HepG2 (cell line): Measurements from ENCODE around the gene ANXA2. TPM values are rescaled to one million over a fixed set of nuclear protein-coding genes. Genes with fewer than 3 reads are reported as not detected.

Experiments used
- CHD2 ChIP-seq: IDR thresholded peaks from 2 replicates; pipeline ENCODE4 v1.6.1; 2011; ENCODE audit warnings: low read depth, low read length, improper control_type of control experiment
- FOXC1 ChIP-seq: sonication (generic); formaldehyde crosslinking; IDR thresholded peaks from 2 replicates; pipeline ENCODE4 v1.8.0; 2022; ENCODE audit warnings: mild to moderate bottlenecking, missing genetic modification reagents, borderline replicate concordance
- FOXO4 ChIP-seq: sonication (generic); formaldehyde crosslinking; conservative IDR thresholded peaks from 2 replicates; pipeline ENCODE4 v1.8.1; 2023; ENCODE audit warnings: missing genetic modification reagents
- HOMEZ ChIP-seq: IDR thresholded peaks from 2 replicates; pipeline ENCODE4 v1.6.1; 2016; ENCODE audit warnings: low read depth
- MATR3 ChIP-seq: sonication (generic); formaldehyde crosslinking; IDR thresholded peaks from 2 replicates; pipeline ENCODE4 v1.4.0; 2020; ENCODE audit warnings: missing genetic modification reagents
- MXD4 ChIP-seq: IDR thresholded peaks from 2 replicates; pipeline ENCODE4 v1.6.1; 2016; ENCODE audit warnings: mild to moderate bottlenecking, missing biosample characterization, missing genetic modification reagents
- NKX3-1 ChIP-seq: sonication (generic); formaldehyde crosslinking; IDR thresholded peaks from 2 replicates; pipeline ENCODE4 v1.5.0; 2020; ENCODE audit warnings: missing genetic modification reagents
- SOX6 ChIP-seq, 2 experiments: fragments of 450-650 bp in 1 of 2; sonication (generic) in 1 of 2; formaldehyde crosslinking in 1 of 2; IDR thresholded peaks; 2 replicates each; pipeline versions ENCODE4 v1.4.0 to v1.6.1; 2017 to 2020; ENCODE audit warnings: antibody characterized with exemption in 1 of 2, mild to moderate bottlenecking in 1 of 2, missing genetic modification reagents in 1 of 2
- SP4 ChIP-seq: sonication (generic); formaldehyde crosslinking; IDR thresholded peaks from 2 replicates; pipeline ENCODE4 v1.8.1; 2023; ENCODE audit warnings: mild to moderate bottlenecking, missing genetic modification reagents
- TAF15 ChIP-seq: fragments of 200-400 bp; formaldehyde crosslinking; IDR thresholded peaks from one replicate; pipeline ENCODE4 v1.6.1; 2018; ENCODE audit warnings: mild to moderate bottlenecking, low read depth, low read length; ENCODE audit not compliant: poor library complexity, severe bottlenecking
- ZBTB37 ChIP-seq: sonication (generic); formaldehyde crosslinking; IDR thresholded peaks from 2 replicates; pipeline ENCODE4 v1.4.0; 2020; ENCODE audit warnings: mild to moderate bottlenecking, missing genetic modification reagents
- ZNF136 ChIP-seq: sonication (generic); formaldehyde crosslinking; IDR thresholded peaks from 2 replicates; pipeline ENCODE4 v1.8.1; 2022; ENCODE audit warnings: low read depth, mild to moderate bottlenecking, moderate library complexity, missing genetic modification reagents
- ZNF232 ChIP-seq: sonication (generic); formaldehyde crosslinking; IDR thresholded peaks from 2 replicates; pipeline ENCODE4 v1.4.0; 2020; ENCODE audit warnings: missing genetic modification reagents, borderline replicate concordance
- ZNF564 ChIP-seq: sonication (generic); formaldehyde crosslinking; IDR thresholded peaks from 2 replicates; pipeline ENCODE4 v1.8.1; 2023; ENCODE audit warnings: mild to moderate bottlenecking, missing genetic modification reagents
- ZNF614 ChIP-seq: IDR thresholded peaks from 2 replicates; pipeline ENCODE4 v1.6.1; 2018; ENCODE audit warnings: missing biosample characterization, missing genetic modification reagents, inconsistent platforms, borderline replicate concordance
- ZNF619 ChIP-seq: sonication (generic); formaldehyde crosslinking; IDR thresholded peaks from 2 replicates; pipeline ENCODE4 v1.4.0; 2020; ENCODE audit warnings: mild to moderate bottlenecking, missing genetic modification reagents
- ZNF709 ChIP-seq: sonication (generic); formaldehyde crosslinking; IDR thresholded peaks from 2 replicates; pipeline ENCODE4 v1.5.0; 2020; ENCODE audit warnings: mild to moderate bottlenecking, missing genetic modification reagents
- ZNF713 ChIP-seq: sonication (generic); formaldehyde crosslinking; IDR thresholded peaks from 2 replicates; pipeline ENCODE4 v1.4.0; 2020; ENCODE audit warnings: mild to moderate bottlenecking, missing genetic modification reagents
- ZNF772 ChIP-seq: sonication (generic); formaldehyde crosslinking; IDR thresholded peaks from 2 replicates; pipeline ENCODE4 v1.5.0; 2020; ENCODE audit warnings: mild to moderate bottlenecking, missing genetic modification reagents
- ZSCAN21 ChIP-seq: sonication (generic); formaldehyde crosslinking; IDR thresholded peaks from 2 replicates; pipeline ENCODE4 v1.8.0; 2022; ENCODE audit warnings: mild to moderate bottlenecking, missing genetic modification reagents, moderate library complexity, borderline replicate concordance
- polyA plus RNA-seq, 8 experiments: library from polyadenylated mRNA; depleted of rRNA in 3 of 8; stranded (reverse) in 7 of 8; unstranded in 1 of 8; fragments of >200 nt; fragmentation: Illumina TruSeq in 4 of 8; extraction: Trizol in 4 of 8; gene quantifications; 2 replicates each; pipeline versions ENCODE4 v1.2.1 to v1.2.3, GENCODE V29; 2011 to 2016; ENCODE audit warnings: low read depth in 4 of 8, missing spikeins in 1 of 8, mixed read lengths in 1 of 8; ENCODE audit not compliant: insufficient read depth in 1 of 8
- total RNA-seq, 5 experiments: library from RNA; depleted of rRNA; stranded (reverse); fragments of >200 nt; fragmentation: Illumina TruSeq; extraction: Trizol; gene quantifications; 2 replicates each; pipeline ENCODE4 v1.2.3, GENCODE V29; 2016; ENCODE audit warnings: low read depth in 1 of 5
- TF ChIP-seq, protein P1 (sequence below): sonication (generic); formaldehyde crosslinking; IDR thresholded peaks from 2 replicates; pipeline ENCODE4 v1.4.0; 2020; ENCODE audit warnings: missing genetic modification reagents, borderline replicate concordance

ANXA2 gene
- total and polyA plus RNA-seq, 2 of the 13 experiments (the other 11 are each of a cell fraction or from before 2014, with no cell fraction given) = 196 to 613 TPM

- TF ChIP-seq ZSCAN21 (CRISPR knock-in tag) = no peak
- TF ChIP-seq SP4 = no peak
- no peak for TF ChIP-seq ZNF136 (CRISPR knock-in tag)
- no peak for TF ChIP-seq MXD4 (CRISPR knock-in tag)
- no peak for TF ChIP-seq FOXC1 (CRISPR knock-in tag)
- 0 out of 2 replicates have a peak, but pooled peaks have one; percentile 19 for TF ChIP-seq ZNF614 (CRISPR knock-in tag)
- TF ChIP-seq ZNF709 (CRISPR knock-in tag) = no peak
- TF ChIP-seq ZNF564 (CRISPR knock-in tag) = no peak
- TF ChIP-seq ZNF713 (CRISPR knock-in tag) = no peak
- TF ChIP-seq NKX3-1 = no peak
- TF ChIP-seq SOX6 (IDR thresholded peaks at IDR 0.05) = no peak
- TF ChIP-seq SOX6 (CRISPR knock-in tag; IDR thresholded peaks at IDR 0.05) = no peak
- TF ChIP-seq ZNF619 (CRISPR knock-in tag) = no peak
- no peak for TF ChIP-seq ZBTB37 (CRISPR knock-in tag)
- no peak for TF ChIP-seq FOXO4 (CRISPR knock-in tag)
- TF ChIP-seq MATR3 (CRISPR knock-in tag) = no peak
- TF ChIP-seq CHD2 = no peak
- TF ChIP-seq, protein P1, sequence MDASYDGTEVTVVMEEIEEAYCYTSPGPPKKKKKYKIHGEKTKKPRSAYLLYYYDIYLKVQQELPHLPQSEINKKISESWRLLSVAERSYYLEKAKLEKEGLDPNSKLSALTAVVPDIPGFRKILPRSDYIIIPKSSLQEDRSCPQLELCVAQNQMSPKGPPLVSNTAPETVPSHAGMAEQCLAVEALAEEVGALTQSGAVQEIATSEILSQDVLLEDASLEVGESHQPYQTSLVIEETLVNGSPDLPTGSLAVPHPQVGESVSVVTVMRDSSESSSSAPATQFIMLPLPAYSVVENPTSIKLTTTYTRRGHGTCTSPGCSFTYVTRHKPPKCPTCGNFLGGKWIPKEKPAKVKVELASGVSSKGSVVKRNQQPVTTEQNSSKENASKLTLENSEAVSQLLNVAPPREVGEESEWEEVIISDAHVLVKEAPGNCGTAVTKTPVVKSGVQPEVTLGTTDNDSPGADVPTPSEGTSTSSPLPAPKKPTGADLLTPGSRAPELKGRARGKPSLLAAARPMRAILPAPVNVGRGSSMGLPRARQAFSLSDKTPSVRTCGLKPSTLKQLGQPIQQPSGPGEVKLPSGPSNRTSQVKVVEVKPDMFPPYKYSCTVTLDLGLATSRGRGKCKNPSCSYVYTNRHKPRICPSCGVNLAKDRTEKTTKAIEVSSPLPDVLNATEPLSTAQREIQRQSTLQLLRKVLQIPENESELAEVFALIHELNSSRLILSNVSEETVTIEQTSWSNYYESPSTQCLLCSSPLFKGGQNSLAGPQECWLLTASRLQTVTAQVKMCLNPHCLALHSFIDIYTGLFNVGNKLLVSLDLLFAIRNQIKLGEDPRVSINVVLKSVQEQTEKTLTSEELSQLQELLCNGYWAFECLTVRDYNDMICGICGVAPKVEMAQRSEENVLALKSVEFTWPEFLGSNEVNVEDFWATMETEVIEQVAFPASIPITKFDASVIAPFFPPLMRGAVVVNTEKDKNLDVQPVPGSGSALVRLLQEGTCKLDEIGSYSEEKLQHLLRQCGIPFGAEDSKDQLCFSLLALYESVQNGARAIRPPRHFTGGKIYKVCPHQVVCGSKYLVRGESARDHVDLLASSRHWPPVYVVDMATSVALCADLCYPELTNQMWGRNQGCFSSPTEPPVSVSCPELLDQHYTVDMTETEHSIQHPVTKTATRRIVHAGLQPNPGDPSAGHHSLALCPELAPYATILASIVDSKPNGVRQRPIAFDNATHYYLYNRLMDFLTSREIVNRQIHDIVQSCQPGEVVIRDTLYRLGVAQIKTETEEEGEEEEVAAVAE = no peak
- no peak for TF ChIP-seq TAF15
- peak; percentile 72 for TF ChIP-seq HOMEZ
- no peak for TF ChIP-seq ZNF232
- no peak for TF ChIP-seq ZNF772 (CRISPR knock-in tag)
Measured at GRCh38 chr15:60371175-60372051, 26.4 kb downstream of the ANXA2 start (continued).
